ENCODE results near the gene TMEM14A. TPM values are rescaled to one million over a fixed set of nuclear protein-coding genes. Genes with fewer than 3 reads are reported as not detected.
A peak's percentile ranks its signal among the peaks of the same experiment; 100 is the strongest.

TMEM14A gene
- total and polyA plus RNA-seq, 2 of the 8 experiments (the other 6 are each of a cell fraction or from before 2014, with no cell fraction given): 11.1 to 11.2 TPM

DNA sequence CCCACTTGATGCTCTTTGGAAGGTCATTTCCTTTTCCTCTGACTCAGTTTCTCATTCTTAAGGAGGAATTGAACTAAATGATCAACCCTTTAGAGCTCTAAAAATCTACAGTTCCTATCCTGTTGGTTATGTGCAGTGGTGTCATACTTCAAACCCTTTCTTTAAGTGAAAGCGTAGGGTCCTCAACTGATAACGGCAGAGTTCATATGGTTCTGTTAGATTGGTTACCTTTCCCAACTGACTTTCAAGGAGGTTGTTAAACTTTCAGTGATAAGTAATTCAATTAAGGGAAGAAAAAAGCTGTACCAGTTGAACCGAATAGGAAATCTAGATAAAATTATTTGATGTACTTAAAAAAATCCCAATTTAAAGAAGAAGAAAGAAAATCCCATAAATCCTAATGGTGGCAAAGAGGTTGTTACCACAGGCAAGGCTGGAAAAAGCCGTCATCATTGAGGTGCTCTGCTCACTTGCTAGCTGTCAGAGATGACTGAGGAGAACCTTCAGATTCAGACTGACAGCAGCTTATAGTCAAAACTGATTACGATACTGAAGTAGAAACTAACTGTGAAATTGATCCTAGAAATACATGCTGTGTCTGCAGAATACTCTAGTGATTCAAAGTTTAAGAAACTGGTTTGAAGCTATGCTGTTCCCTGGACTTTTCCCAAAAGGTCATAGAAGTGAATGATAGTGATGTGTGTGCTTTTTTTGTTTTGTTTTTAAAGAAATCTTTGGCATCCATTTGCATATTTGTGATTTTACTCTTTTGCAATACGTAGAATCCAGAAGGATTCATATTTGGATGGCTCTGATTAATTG is 16.2 kb downstream of the TMEM14A start:
- 85% methylated on average over 6 of the region's 6 CpGs; no CpG with 5 or more reads in 1 of the 2 experiments for WGBS, 2 experiments (ENCODE audit: extremely low coverage in 1 of 2, insufficient coverage in 1 of 2, insufficient read length in 1 of 2, insufficient replicate concordance in 2 of 2, low coverage in 1 of 2, low lambda C conversion rate in 2 of 2, missing lambda C conversion rate in 1 of 2)
- peak; percentile 28 for FAIRE-seq

More for the DNA sequence above, 16.2 kb downstream of the TMEM14A start:
- Histone ChIP-seq H4K8ac (ENCODE audit: extremely low read depth, insufficient read depth, low read length) (no peak overlapping the region), H3K4ac (replicated peaks; ENCODE audit: insufficient read length, low read depth, low read length) (no peak overlapping the region), H3K27ac (ENCODE audit: low read depth, low read length) (no peak overlapping the region), H2BK5ac (ENCODE audit: low read depth, low read length) (no peak overlapping the region), H3K4me1 (replicated peaks in 1 of 4; ENCODE audit: control insufficient read depth in 3 of 4, insufficient read depth in 4 of 4, low read length in 3 of 4) (no peaks in the 10 kb centered on the region), H3K36me3 (ENCODE audit: control insufficient read depth in 2 of 4, insufficient read depth in 4 of 4, low read length in 3 of 4) (no peaks in the 10 kb centered on the region; a peak in 1 of 8 replicates), H4K5ac (ENCODE audit: insufficient read length, low read depth, low read length) (no peak overlapping the region), H3K23ac (ENCODE audit: insufficient read length) (no peak overlapping the region), H3K9ac (replicated peaks in 1 of 4; ENCODE audit: extremely low read depth in 1 of 4, low read depth in 3 of 4, low read length in 3 of 4) (no peak overlapping the region), H2AFZ (ENCODE audit: low read length) (no peak overlapping the region), H4K20me1 (replicated peaks in 1 of 2; ENCODE audit: control insufficient read depth in 1 of 2, insufficient read depth in 2 of 2, low read length in 2 of 2) (no peaks in the 10 kb centered on the region), H3K4me3 (ENCODE audit: extremely low read depth in 1 of 4, insufficient read depth in 2 of 4, low read depth in 3 of 4, low read length in 4 of 4) (no peak overlapping the region), H3K56ac (replicated peaks; ENCODE audit: insufficient read length, low read depth, low read length) (no peak overlapping the region), H2BK15ac (ENCODE audit: low read length) (no peak overlapping the region), H3K79me1 (ENCODE audit: low read depth, low read length) (no peaks in the 10 kb centered on the region), H2BK12ac (ENCODE audit: low read depth, low read length) (no peak overlapping the region), H3K27me3 (replicated peaks in 1 of 4; ENCODE audit: control insufficient read depth in 3 of 4, extremely low read depth in 1 of 4, insufficient read depth in 3 of 4, low read length in 3 of 4) (no peaks in the 10 kb centered on the region), H3K23me2 (ENCODE audit: low read depth, low read length) (no peaks in the 10 kb centered on the region), H2BK120ac (replicated peaks; ENCODE audit: low read depth, low read length) (no peak overlapping the region), H2AK5ac (ENCODE audit: low read depth, low read length) (no peak overlapping the region), H3K9me3 (ENCODE audit: insufficient read depth in 2 of 2, low read depth in 1 of 2, low read length in 1 of 2) (no peaks in the 10 kb centered on the region), H2BK20ac (ENCODE audit: low read length) (no peak overlapping the region), H3K14ac (ENCODE audit: insufficient read length) (no peak overlapping the region), H3K4me2 (ENCODE audit: insufficient read depth in 1 of 2, low read depth in 2 of 2, low read length in 2 of 2) (no peak overlapping the region), H4K91ac (replicated peaks; ENCODE audit: insufficient read length, low read length) (no peak overlapping the region), H3K18ac (ENCODE audit: extremely low read depth, low read length) (no peak overlapping the region), H3K79me2 (ENCODE audit: control insufficient read depth in 1 of 2, insufficient read depth in 2 of 2, low read length in 2 of 2) (no peaks in the 10 kb centered on the region)
- TF ChIP-seq NRF1 (IDR thresholded peaks at IDR 0.05; ENCODE audit: low read depth, low read length): no peak
- TF ChIP-seq JUN (IDR thresholded peaks at IDR 0.05; ENCODE audit: low read depth, low read length): no peak
- no peak for TF ChIP-seq HDAC2 (IDR thresholded peaks at IDR 0.05; ENCODE audit: borderline replicate concordance in 1 of 2, low read depth in 2 of 2, low read length in 2 of 2)
- no peak for TF ChIP-seq SAP30 (IDR thresholded peaks at IDR 0.05; ENCODE audit: insufficient read depth, insufficient replicate concordance, low read length)
- no peak for TF ChIP-seq KDM4A (IDR thresholded peaks at IDR 0.05; ENCODE audit: low read depth, low read length, severe bottlenecking)
- TF ChIP-seq PHF8 (conservative IDR thresholded peaks at IDR 0.05; ENCODE audit: low read depth, low read length): no peak
- no peak for TF ChIP-seq TBP (IDR thresholded peaks at IDR 0.05; ENCODE audit: low read depth, low read length)
- TF ChIP-seq KDM5A (IDR thresholded peaks at IDR 0.05; ENCODE audit: low read length): no peak
- TF ChIP-seq RNF2 (IDR thresholded peaks at IDR 0.05; ENCODE audit: borderline replicate concordance, low read depth, low read length, missing control alignments, poor library complexity, severe bottlenecking): no peak
- TF ChIP-seq YY1 (IDR thresholded peaks at IDR 0.05; ENCODE audit: low read depth, low read length): no peak
- TF ChIP-seq CHD1 (IDR thresholded peaks at IDR 0.05; ENCODE audit: low read depth, low read length): no peak
- DNase-seq (ENCODE audit: low read depth in 1 of 2, low spot score in 2 of 2): no peak
- ChIA-PET CTCF (ENCODE audit: partially characterized antibody) (interaction anchor here (0.9 to 1.3 kb wide), 4 partner anchors 10 to 181 kb away, joined by 3 to 4 read pairs (median 3); no protein-coding TSS in a partner anchor), POLR2A (ENCODE audit: partially characterized antibody) (no interaction called here)
